ENCODE measurements around the gene LDLRAD2. TPM values are rescaled to one million over a fixed set of nuclear protein-coding genes. Genes with fewer than 3 reads are reported as not detected.

LDLRAD2 gene
- total and polyA plus RNA-seq, 7 donors: 0.04 to 1.7 (median 0.77) TPM; not detected in 3

- Histone ChIP-seq H3K9me3 (no peaks in the 10 kb centered on the region), H3K4me1 (no peaks in the 10 kb centered on the region), H3K27ac (no peak overlapping the region), H3K36me3 (ENCODE audit: insufficient read depth in 1 of 2, low read depth in 1 of 2) (peaks cover 0 to 100% of the 10 kb centered on the region in 2 donors), H3K4me3 (no peak overlapping the region), H3K27me3 (ENCODE audit: insufficient read depth in 3 of 3, low read length in 2 of 3) (no peaks in the 10 kb centered on the region)
- no peak for DNase-seq
- TF ChIP-seq, protein P1, sequence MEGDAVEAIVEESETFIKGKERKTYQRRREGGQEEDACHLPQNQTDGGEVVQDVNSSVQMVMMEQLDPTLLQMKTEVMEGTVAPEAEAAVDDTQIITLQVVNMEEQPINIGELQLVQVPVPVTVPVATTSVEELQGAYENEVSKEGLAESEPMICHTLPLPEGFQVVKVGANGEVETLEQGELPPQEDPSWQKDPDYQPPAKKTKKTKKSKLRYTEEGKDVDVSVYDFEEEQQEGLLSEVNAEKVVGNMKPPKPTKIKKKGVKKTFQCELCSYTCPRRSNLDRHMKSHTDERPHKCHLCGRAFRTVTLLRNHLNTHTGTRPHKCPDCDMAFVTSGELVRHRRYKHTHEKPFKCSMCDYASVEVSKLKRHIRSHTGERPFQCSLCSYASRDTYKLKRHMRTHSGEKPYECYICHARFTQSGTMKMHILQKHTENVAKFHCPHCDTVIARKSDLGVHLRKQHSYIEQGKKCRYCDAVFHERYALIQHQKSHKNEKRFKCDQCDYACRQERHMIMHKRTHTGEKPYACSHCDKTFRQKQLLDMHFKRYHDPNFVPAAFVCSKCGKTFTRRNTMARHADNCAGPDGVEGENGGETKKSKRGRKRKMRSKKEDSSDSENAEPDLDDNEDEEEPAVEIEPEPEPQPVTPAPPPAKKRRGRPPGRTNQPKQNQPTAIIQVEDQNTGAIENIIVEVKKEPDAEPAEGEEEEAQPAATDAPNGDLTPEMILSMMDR (IDR thresholded peaks at IDR 0.05): no peak
- intact Hi-C loops (cut with DNase I): no loop called here
- 90 to 93% (median 92%) methylated on average over 27 to 29 of the region's 29 CpGs for WGBS, 3 donors
- no peak for ATAC-seq
Measured at GRCh38 chr1:21852282-21853130, 40.4 kb downstream of the LDLRAD2 start.

- intact Hi-C loops (cut with DNase I): no loop called here
- Histone ChIP-seq H3K27ac (no peak overlapping the region), H3K27me3 (ENCODE audit: insufficient read depth in 3 of 3, low read length in 2 of 3) (no peaks in the 10 kb centered on the region), H3K4me1 (no peaks in the 10 kb centered on the region), H3K9me3 (no peaks in the 10 kb centered on the region), H3K4me3 (no peak overlapping the region), H3K36me3 (ENCODE audit: insufficient read depth in 1 of 2, low read depth in 1 of 2) (peaks cover 0 to 100% of the 10 kb centered on the region in 2 donors)
- TF ChIP-seq, protein P1 (IDR thresholded peaks at IDR 0.05): no peak
- DNase-seq: no peak
- WGBS, 3 donors: 82 to 87% (median 84%) methylated on average over 7 of the region's 7 CpGs
- ATAC-seq: no peak
Measured at GRCh38 chr1:21853131-21853427, 41.0 kb downstream of the LDLRAD2 start.

DNA sequence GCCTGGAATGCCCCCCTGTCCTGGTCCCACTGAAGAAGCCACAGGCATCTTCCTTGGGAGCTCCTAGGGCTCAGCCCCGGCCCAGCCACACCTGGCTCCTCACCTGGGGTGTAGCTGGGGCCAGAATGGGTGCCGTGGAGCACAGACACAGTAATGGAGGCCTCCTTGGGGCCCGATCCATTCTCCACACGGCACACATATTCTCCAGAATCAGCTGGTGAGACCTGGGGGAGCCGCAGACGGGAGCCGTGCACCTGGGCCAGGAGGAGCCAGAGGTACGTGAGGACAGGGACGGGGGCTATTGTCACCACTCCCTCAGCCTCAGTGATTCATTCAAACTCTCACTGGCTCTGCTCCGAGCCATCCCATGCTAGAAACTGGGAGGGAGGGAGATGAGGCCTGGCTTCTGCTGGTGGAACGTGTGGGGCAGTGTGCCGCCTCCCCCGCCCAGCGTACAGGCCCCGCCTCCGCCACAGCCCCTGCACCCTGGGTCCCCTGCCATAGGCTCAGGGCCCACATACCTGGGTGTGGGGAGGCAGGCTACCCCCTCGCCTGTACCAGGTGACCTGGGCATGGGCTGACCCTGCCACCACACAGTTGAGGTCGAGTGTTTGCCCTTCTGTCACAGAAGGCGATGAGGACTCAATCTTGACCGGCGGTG lies 42.2 kb downstream of the LDLRAD2 start:
- Histone ChIP-seq H3K4me3 (no peak overlapping the region), H3K27me3 (ENCODE audit: insufficient read depth in 3 of 3, low read length in 2 of 3) (no peaks in the 10 kb centered on the region), H3K4me1 (no peaks in the 10 kb centered on the region), H3K36me3 (ENCODE audit: insufficient read depth in 1 of 2, low read depth in 1 of 2) (peaks cover 0 to 100% of the 10 kb centered on the region in 2 donors), H3K9me3 (no peaks in the 10 kb centered on the region), H3K27ac (no peak overlapping the region)
- DNase-seq (no peak), ATAC-seq (no peak)
- WGBS, 3 donors: 92 to 93% (median 93%) methylated on average over 20 to 21 of the region's 21 CpGs
- TF ChIP-seq, protein P1 (IDR thresholded peaks at IDR 0.05): no peak
- intact Hi-C loops (cut with DNase I): no loop called here

GRCh38 chr1:21854751-21855131 lies 42.7 kb downstream of the LDLRAD2 start:
- H3K4me1 ChIP-seq: no peaks in the 10 kb centered on the region
- TF ChIP-seq, protein P1 (IDR thresholded peaks at IDR 0.05): no peak
- H3K9me3 ChIP-seq: no peaks in the 10 kb centered on the region
- DNase-seq: no peak
- H3K27me3 ChIP-seq (ENCODE audit: insufficient read depth in 3 of 3, low read length in 2 of 3): no peaks in the 10 kb centered on the region
- H3K4me3 ChIP-seq: no peak overlapping the region
- WGBS, 3 donors: 90 to 94% (median 91%) methylated on average over 13 of the region's 13 CpGs
- H3K36me3 ChIP-seq (ENCODE audit: insufficient read depth in 1 of 2, low read depth in 1 of 2): peaks cover 0 to 100% of the 10 kb centered on the region in 2 donors
- H3K27ac ChIP-seq: no peak overlapping the region
- intact Hi-C loops (cut with DNase I): no loop called here
- no peak for ATAC-seq

Measured in psoas muscle (tissue), 8 donors.